NCI-H1694 treated with DMSO at 0.1 percent for 48 hours (cell line): ENCODE data around the gene LRFN2.

Experiments used
- DNase-seq: peaks from one replicate; lab custom pipeline; 2025; lab: John Stamatoyannopoulos, UW

Gene LRFN2

GRCh38 chr6:40474937-40475336, 112.2 kb downstream of the LRFN2 start:
- no peak for DNase-seq

GRCh38 chr6:40473026-40473425, 114.1 kb downstream of the LRFN2 start:
- DNase-seq: no peak

- no peak for DNase-seq
Observed at GRCh38 chr6:40472353-40472752, 114.8 kb downstream of the LRFN2 start.

GRCh38 chr6:40471243-40471642, 115.9 kb downstream of the LRFN2 start:
- DNase-seq: no peak

GRCh38 chr6:40469323-40469722, 117.8 kb downstream of the LRFN2 start:
- DNase-seq: no peak

GRCh38 chr6:40466986-40467539, 120.1 kb downstream of the LRFN2 start:
- DNase-seq: no peak

- no peak for DNase-seq
Observed at GRCh38 chr6:40461643-40462042, 125.5 kb downstream of the LRFN2 start.

- DNase-seq: no peak
Observed at GRCh38 chr6:40460380-40460779, 126.8 kb downstream of the LRFN2 start.

- no peak for DNase-seq
Observed at GRCh38 chr6:40457261-40457660, 129.9 kb downstream of the LRFN2 start.

- no peak for DNase-seq
Observed at GRCh38 chr6:40456390-40457013, 130.7 kb downstream of the LRFN2 start.

GRCh38 chr6:40455686-40456389, 131.3 kb downstream of the LRFN2 start:
- DNase-seq: no peak

- no peak for DNase-seq
Observed at GRCh38 chr6:40450483-40450882, 136.7 kb downstream of the LRFN2 start.

- DNase-seq: no peak
Observed at GRCh38 chr6:40444811-40445210, 142.4 kb downstream of the LRFN2 start.

- no peak for DNase-seq
Observed at GRCh38 chr6:40444312-40444711, 142.9 kb downstream of the LRFN2 start.

GRCh38 chr6:40443842-40444241, 143.3 kb downstream of the LRFN2 start:
- no peak for DNase-seq

GRCh38 chr6:40442591-40442990, 144.6 kb downstream of the LRFN2 start:
- no peak for DNase-seq

GRCh38 chr6:40441150-40441549, 146.0 kb downstream of the LRFN2 start:
- DNase-seq: no peak

- DNase-seq: no peak
Observed at GRCh38 chr6:40440053-40440452, 147.1 kb downstream of the LRFN2 start.

- no peak for DNase-seq
Observed at GRCh38 chr6:40439026-40439800, 148.0 kb downstream of the LRFN2 start.

GRCh38 chr6:40438246-40438887, 148.8 kb downstream of the LRFN2 start:
- DNase-seq: no peak

- DNase-seq: no peak
Observed at GRCh38 chr6:40437631-40438030, 149.5 kb downstream of the LRFN2 start.
